Heart left ventricle (tissue), 16 donors: Measurements from ENCODE around the gene CALHM1. TPM values are rescaled to one million over a fixed set of nuclear protein-coding genes. Genes with fewer than 3 reads are reported as not detected.

Source experiments
- ATAC-seq, 4 donors: fragments of 200-7000 bp; cut with Tn5 transposase; one replicate each; pipeline ENCODE4 v1.9.1; 2020 to 2022; ENCODE audit warnings: moderate library complexity in 4 of 4, mild to moderate bottlenecking in 3 of 4, moderate number of reproducible peaks in 1 of 4
- DNase-seq, 5 donors: peaks; one replicate each; pipeline ENCODE4 v3.0.0-alpha.2; 2020
- H3K27ac ChIP-seq, 12 donors: fragments of 200-600 bp; sonication (generic) in 4 of 12; one replicate each; pipeline versions ENCODE4 v1.5.0 to v1.8.0; 2016 to 2022; ENCODE audit warnings: mild to moderate bottlenecking in 2 of 12
- H3K27me3 ChIP-seq, 9 donors: fragments of 200-600 bp; sonication (generic) in 2 of 9; one replicate each; pipeline versions ENCODE4 v1.5.1 to v1.8.0; 2016 to 2022; ENCODE audit warnings: mild to moderate bottlenecking in 3 of 9
- H3K36me3 ChIP-seq, 9 donors: fragments of 200-600 bp; sonication (generic) in 2 of 9; one replicate each; pipeline versions ENCODE4 v1.5.0 to v1.8.0; 2018 to 2022; ENCODE audit warnings: mild to moderate bottlenecking in 2 of 9
- H3K4me1 ChIP-seq, 12 donors: fragments of 200-600 bp; sonication (generic) in 4 of 12; one replicate each; pipeline versions ENCODE4 v1.5.0 to v1.8.0; 2016 to 2022; ENCODE audit warnings: mild to moderate bottlenecking in 3 of 12
- H3K4me3 ChIP-seq, 12 donors: fragments of 200-600 bp; sonication (generic) in 4 of 12; one replicate each; pipeline versions ENCODE4 v1.5.0 to v1.8.0; 2017 to 2022; ENCODE audit warnings: mild to moderate bottlenecking in 9 of 12, moderate library complexity in 4 of 12
- H3K9me3 ChIP-seq, 12 donors: fragments of 200-600 bp; sonication (generic) in 4 of 12; one replicate each; pipeline versions ENCODE4 v1.5.0 to v1.8.0; 2016 to 2022; ENCODE audit warnings: mild to moderate bottlenecking in 1 of 12
- CTCF ChIP-seq, 12 donors: fragments of 200-600 bp; sonication (generic) in 4 of 12; IDR thresholded peaks; one replicate each; pipeline versions ENCODE4 v1.5.0 to v1.8.0; 2018 to 2022; ENCODE audit warnings: antibody characterized with exemption in 12 of 12, mild to moderate bottlenecking in 5 of 12
- POLR2A ChIP-seq, 2 donors: fragments of 450-650 bp; IDR thresholded peaks; one replicate each; pipeline ENCODE4 v1.6.1; 2017; ENCODE audit warnings: antibody characterized with exemption in 2 of 2, mild to moderate bottlenecking in 2 of 2, moderate library complexity in 2 of 2
- WGBS, 4 donors: extraction: QIAGEN DNeasy Blood & Tissue Kit in 2 of 4; methylation state at CpG; one replicate each; pipeline versions ENCODE4 v1.1.5 to v1.1.7; 2013 to 2018; 5-methylcytosine and 5-hydroxymethylcytosine counted together
- intact Hi-C, 10 donors: fragments of 100-400 bp; cut with DNase I; formaldehyde crosslinking; loops; one replicate each; pipeline versions ENCODE4 v1.11.1 to v1.14.2; 2022
- polyA plus RNA-seq, 2 donors: library from polyadenylated mRNA; stranded (reverse); fragments of 200-250 nt; gene quantifications; one replicate each; pipeline ENCODE4 v1.2.3, GENCODE V29; 2013
- total RNA-seq, 9 donors: library from RNA; depleted of rRNA in 2 of 9; stranded (reverse); fragments of >200 nt in 2 of 9; fragmentation: NEBNext Ultra II Directional in 3 of 9; extraction: Animal tissue kit (Norgen Biotek cat#: 25700) in 3 of 9; gene quantifications; one replicate each; pipeline versions ENCODE4 v1.1.0 to v1.2.4, GENCODE V29; 2016 to 2023
- donor health status: ischemic (EF 13 %, LVEDD 7.1; RV severe dilation, severe dysfunction).
- donor health status: healthy with polysubstance abuse.
- donor health status: DM: no; HTN: yes; CAD: no.
- donor health status: DM: no; HTN: no; CAD: no.
- donor health status: ischemic (EF 25% LVEDD 6.9; RV normal size, moderate dysfunction).
- donor health status: ischemic (EF 25% LVEDD 5.7; RV mildly dilated, moderate dysfunction).
- donor health status: healthy.
- donor health status: DM: yes; HTN: yes; CAD: no.
- donor health status: ischemic (EF 35%, LVEDD 5.7; RV mildly dilated, moderate dysfunction).
- donor health status: nonischemic (EF 11% LVEDD 7.7; RV severe dilation, severe dysfunction).
- donor health status: DM: yes; HTN: yes; CAD: no.
- donor health status: PGD.
- donor health status: ischemic (EF 29% LVEDD 5.4; RV normal size, mild dysfunction).
- donor health status: nonischemic (EF 23%, LVEDD 6.1; RV moderate dilation, normal function).

Gene CALHM1
- total and polyA plus RNA-seq, 11 donors: not detected

GRCh38 chr10:103454026-103454425 lies 4.7 kb downstream of the CALHM1 start:
- Histone ChIP-seq H3K4me3 (no peak overlapping the region), H3K27me3 (no peaks in the 10 kb centered on the region), H3K4me1 (peaks cover 4 to 33% (median 19%) of the 10 kb centered on the region in 12 donors), H3K9me3 (no peaks in the 10 kb centered on the region), H3K27ac (no peak overlapping the region), H3K36me3 (peaks cover 0 to 15% (median 12%) of the 10 kb centered on the region in 9 donors)
- 84 to 94% (median 90%) methylated on average over 4 of the region's 4 CpGs for WGBS, 4 donors
- TF ChIP-seq CTCF (IDR thresholded peaks at IDR 0.05) (no peak), POLR2A (IDR thresholded peaks at IDR 0.05) (no peak)
- DNase-seq: no peak
- ATAC-seq: no peak
- intact Hi-C loops: no loop called here

DNA sequence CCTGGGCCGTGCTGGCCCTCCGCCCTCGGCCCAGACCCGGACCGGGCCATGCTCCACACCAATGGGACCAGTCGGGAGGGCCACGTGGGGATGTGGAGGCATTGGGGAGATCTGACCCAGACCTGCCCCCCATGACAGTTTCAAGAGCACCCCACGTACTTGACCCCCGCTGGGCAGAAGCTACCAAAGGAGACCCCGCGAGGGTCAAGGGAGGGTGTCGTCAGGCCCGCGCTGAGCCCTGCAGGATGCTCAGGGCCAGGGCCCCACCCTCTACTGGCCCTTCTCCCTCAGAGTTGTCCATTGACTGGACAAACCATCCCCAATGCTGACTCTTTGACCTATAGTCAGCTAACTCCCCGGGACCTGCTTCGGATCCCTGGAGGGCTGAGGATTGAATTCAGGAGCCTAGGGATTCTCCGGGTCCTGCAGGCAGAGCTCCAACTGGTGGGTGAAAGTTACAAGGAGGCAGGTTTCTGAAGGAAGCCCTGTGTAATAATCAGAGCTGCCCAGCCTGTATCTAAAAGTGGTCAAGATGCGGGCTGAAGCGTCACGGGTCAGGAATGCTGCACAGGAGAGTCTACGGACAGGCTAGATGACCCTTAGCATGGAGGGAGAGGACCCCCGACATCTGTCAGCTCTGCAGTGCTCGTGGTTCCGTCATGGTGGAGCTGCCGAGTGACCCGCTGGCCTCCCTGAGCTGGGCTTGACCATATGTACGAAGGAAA lies 6.0 kb downstream of the CALHM1 start:
- no peak for DNase-seq
- WGBS, 4 donors: 32 to 48% (median 39%) methylated on average over 19 to 27 of the region's 27 CpGs
- no peak for ATAC-seq

GRCh38 chr10:103451831-103452505 lies 6.7 kb downstream of the CALHM1 start, which contains the start of gene CALHM2:
Gene CALHM2 (minus strand): TSS chr10:103452370. CDS start chr10:103449941, 2,429 bp downstream.
- intact Hi-C loops: no loop called here
- Histone ChIP-seq H3K4me1 (peaks cover 6 to 53% (median 37%) of the 10 kb centered on the region in 12 donors), H3K9me3 (no peaks in the 10 kb centered on the region), H3K4me3 (peak within 1 kb of the TSS; percentile 58 to 97 (median 76)), H3K27me3 (no peaks in the 10 kb centered on the region), H3K36me3 (peaks cover 0 to 35% (median 33%) of the 10 kb centered on the region in 9 donors), H3K27ac (peak within 1 kb of the TSS; percentile 83 to 98 (median 93))
- peak in 1 of 2 donors; percentile 36 for TF ChIP-seq POLR2A (IDR thresholded peaks at IDR 0.05)
- TF ChIP-seq CTCF (IDR thresholded peaks at IDR 0.05): no peak
- ATAC-seq: peak in 3 of 4 donors; percentile 67 to 76 (median 67)
- 3 to 12% (median 7%) methylated on average over 25 to 32 of the region's 32 CpGs for WGBS, 4 donors
- DNase-seq: peak; percentile 76 to 88 (median 79)

More for the DNA sequence above, 6.0 kb downstream of the CALHM1 start:
- Histone ChIP-seq H3K27ac (peak overlapping the region; percentile 83 to 98 (median 93)), H3K27me3 (no peaks in the 10 kb centered on the region), H3K36me3 (peaks cover 0 to 28% (median 26%) of the 10 kb centered on the region in 9 donors), H3K4me1 (peaks cover 6 to 46% (median 30%) of the 10 kb centered on the region in 12 donors), H3K9me3 (no peaks in the 10 kb centered on the region), H3K4me3 (peak overlapping the region; percentile 58 to 97 (median 76))
- TF ChIP-seq POLR2A (IDR thresholded peaks at IDR 0.05) (no peak), CTCF (IDR thresholded peaks at IDR 0.05) (no peak)
- intact Hi-C loops: no loop called here
